ENCODE results near the gene RUNX3.

DNA sequence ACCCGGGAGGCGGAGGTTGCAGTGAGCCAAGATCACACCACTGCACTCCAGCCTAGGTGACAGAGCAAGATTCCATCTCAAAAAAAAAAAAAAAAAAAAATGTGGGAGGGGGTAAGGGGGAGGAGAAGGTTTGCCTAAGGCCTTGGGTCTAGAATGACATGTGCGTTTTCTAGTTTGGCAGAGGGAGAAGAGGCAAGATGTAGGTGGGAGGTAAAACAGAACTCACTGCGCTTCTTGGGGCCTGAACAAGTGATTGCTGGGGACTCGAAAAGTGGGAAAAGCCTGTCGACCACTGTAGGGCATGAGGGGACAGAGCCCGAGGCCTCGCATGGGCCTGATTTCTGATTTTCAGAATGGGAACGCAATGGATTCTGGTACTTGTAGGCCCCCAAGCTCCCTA is 19.9 kb downstream of the RUNX3 start:
- TF ChIP-seq TAF1 (conservative IDR thresholded peaks at IDR 0.05) (no peak), FOXA2 (IDR thresholded peaks at IDR 0.05) (no peak), HNF4A (conservative IDR thresholded peaks at IDR 0.05) (no peak), RXRA (IDR thresholded peaks at IDR 0.05) (no peak), RAD21 (IDR thresholded peaks at IDR 0.05) (no peak), SP1 (IDR thresholded peaks at IDR 0.05) (no peak), FOXA1 (IDR thresholded peaks at IDR 0.05) (no peak), JUND (IDR thresholded peaks at IDR 0.05) (no peak)
- TF ChIP-seq, protein P1, sequence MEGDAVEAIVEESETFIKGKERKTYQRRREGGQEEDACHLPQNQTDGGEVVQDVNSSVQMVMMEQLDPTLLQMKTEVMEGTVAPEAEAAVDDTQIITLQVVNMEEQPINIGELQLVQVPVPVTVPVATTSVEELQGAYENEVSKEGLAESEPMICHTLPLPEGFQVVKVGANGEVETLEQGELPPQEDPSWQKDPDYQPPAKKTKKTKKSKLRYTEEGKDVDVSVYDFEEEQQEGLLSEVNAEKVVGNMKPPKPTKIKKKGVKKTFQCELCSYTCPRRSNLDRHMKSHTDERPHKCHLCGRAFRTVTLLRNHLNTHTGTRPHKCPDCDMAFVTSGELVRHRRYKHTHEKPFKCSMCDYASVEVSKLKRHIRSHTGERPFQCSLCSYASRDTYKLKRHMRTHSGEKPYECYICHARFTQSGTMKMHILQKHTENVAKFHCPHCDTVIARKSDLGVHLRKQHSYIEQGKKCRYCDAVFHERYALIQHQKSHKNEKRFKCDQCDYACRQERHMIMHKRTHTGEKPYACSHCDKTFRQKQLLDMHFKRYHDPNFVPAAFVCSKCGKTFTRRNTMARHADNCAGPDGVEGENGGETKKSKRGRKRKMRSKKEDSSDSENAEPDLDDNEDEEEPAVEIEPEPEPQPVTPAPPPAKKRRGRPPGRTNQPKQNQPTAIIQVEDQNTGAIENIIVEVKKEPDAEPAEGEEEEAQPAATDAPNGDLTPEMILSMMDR (IDR thresholded peaks at IDR 0.05; ENCODE audit: low read depth, low read length, missing input control), result no peak
- TF ChIP-seq, protein P2, sequence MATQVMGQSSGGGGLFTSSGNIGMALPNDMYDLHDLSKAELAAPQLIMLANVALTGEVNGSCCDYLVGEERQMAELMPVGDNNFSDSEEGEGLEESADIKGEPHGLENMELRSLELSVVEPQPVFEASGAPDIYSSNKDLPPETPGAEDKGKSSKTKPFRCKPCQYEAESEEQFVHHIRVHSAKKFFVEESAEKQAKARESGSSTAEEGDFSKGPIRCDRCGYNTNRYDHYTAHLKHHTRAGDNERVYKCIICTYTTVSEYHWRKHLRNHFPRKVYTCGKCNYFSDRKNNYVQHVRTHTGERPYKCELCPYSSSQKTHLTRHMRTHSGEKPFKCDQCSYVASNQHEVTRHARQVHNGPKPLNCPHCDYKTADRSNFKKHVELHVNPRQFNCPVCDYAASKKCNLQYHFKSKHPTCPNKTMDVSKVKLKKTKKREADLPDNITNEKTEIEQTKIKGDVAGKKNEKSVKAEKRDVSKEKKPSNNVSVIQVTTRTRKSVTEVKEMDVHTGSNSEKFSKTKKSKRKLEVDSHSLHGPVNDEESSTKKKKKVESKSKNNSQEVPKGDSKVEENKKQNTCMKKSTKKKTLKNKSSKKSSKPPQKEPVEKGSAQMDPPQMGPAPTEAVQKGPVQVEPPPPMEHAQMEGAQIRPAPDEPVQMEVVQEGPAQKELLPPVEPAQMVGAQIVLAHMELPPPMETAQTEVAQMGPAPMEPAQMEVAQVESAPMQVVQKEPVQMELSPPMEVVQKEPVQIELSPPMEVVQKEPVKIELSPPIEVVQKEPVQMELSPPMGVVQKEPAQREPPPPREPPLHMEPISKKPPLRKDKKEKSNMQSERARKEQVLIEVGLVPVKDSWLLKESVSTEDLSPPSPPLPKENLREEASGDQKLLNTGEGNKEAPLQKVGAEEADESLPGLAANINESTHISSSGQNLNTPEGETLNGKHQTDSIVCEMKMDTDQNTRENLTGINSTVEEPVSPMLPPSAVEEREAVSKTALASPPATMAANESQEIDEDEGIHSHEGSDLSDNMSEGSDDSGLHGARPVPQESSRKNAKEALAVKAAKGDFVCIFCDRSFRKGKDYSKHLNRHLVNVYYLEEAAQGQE (IDR thresholded peaks at IDR 0.05), result no peak
- TF ChIP-seq, protein P3, sequence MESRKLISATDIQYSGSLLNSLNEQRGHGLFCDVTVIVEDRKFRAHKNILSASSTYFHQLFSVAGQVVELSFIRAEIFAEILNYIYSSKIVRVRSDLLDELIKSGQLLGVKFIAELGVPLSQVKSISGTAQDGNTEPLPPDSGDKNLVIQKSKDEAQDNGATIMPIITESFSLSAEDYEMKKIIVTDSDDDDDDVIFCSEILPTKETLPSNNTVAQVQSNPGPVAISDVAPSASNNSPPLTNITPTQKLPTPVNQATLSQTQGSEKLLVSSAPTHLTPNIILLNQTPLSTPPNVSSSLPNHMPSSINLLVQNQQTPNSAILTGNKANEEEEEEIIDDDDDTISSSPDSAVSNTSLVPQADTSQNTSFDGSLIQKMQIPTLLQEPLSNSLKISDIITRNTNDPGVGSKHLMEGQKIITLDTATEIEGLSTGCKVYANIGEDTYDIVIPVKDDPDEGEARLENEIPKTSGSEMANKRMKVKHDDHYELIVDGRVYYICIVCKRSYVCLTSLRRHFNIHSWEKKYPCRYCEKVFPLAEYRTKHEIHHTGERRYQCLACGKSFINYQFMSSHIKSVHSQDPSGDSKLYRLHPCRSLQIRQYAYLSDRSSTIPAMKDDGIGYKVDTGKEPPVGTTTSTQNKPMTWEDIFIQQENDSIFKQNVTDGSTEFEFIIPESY (IDR thresholded peaks at IDR 0.05), result no peak
- TF ChIP-seq, protein P4, sequence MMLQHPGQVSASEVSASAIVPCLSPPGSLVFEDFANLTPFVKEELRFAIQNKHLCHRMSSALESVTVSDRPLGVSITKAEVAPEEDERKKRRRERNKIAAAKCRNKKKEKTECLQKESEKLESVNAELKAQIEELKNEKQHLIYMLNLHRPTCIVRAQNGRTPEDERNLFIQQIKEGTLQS (IDR thresholded peaks at IDR 0.05), result no peak
- TF ChIP-seq, protein P5, sequence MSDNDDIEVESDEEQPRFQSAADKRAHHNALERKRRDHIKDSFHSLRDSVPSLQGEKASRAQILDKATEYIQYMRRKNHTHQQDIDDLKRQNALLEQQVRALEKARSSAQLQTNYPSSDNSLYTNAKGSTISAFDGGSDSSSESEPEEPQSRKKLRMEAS (IDR thresholded peaks at IDR 0.05), result no peak
